Measurements from ENCODE around the gene STX11.

DNA sequence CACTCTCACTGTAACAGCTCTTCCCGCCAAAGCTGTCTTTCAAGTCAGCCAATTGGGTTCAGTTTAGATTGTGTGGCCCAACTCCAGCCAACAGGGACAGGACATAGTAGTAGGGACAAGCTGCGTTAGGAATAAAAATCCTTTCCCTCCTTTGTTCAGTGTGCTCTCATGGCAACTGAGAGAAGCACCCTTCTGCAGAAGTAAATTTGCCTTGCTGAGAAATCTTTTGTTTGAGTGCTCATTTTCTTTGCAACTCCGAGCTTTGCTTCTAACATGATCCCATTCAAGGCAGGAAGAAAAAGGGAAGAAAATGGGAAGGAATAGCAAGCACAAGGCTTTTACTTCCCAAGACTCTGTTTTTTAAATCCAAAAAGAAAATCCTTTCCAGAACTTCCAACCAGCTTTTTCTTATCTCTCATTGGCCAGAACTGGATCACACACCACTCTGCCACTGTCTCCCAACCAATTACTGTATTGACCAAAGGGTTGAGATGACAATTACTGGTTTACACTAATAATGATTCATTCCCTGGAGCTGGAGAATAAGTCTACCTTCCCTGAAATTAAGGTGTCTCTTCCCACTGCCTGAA lies 52.7 kb downstream of the STX11 start:
- TF ChIP-seq POLR2AphosphoS5 (IDR thresholded peaks at IDR 0.05; ENCODE audit: low read depth, low read length): no peak
- TF ChIP-seq, protein P1, sequence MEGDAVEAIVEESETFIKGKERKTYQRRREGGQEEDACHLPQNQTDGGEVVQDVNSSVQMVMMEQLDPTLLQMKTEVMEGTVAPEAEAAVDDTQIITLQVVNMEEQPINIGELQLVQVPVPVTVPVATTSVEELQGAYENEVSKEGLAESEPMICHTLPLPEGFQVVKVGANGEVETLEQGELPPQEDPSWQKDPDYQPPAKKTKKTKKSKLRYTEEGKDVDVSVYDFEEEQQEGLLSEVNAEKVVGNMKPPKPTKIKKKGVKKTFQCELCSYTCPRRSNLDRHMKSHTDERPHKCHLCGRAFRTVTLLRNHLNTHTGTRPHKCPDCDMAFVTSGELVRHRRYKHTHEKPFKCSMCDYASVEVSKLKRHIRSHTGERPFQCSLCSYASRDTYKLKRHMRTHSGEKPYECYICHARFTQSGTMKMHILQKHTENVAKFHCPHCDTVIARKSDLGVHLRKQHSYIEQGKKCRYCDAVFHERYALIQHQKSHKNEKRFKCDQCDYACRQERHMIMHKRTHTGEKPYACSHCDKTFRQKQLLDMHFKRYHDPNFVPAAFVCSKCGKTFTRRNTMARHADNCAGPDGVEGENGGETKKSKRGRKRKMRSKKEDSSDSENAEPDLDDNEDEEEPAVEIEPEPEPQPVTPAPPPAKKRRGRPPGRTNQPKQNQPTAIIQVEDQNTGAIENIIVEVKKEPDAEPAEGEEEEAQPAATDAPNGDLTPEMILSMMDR (IDR thresholded peaks at IDR 0.05): no peak
- TF ChIP-seq, protein P2, sequence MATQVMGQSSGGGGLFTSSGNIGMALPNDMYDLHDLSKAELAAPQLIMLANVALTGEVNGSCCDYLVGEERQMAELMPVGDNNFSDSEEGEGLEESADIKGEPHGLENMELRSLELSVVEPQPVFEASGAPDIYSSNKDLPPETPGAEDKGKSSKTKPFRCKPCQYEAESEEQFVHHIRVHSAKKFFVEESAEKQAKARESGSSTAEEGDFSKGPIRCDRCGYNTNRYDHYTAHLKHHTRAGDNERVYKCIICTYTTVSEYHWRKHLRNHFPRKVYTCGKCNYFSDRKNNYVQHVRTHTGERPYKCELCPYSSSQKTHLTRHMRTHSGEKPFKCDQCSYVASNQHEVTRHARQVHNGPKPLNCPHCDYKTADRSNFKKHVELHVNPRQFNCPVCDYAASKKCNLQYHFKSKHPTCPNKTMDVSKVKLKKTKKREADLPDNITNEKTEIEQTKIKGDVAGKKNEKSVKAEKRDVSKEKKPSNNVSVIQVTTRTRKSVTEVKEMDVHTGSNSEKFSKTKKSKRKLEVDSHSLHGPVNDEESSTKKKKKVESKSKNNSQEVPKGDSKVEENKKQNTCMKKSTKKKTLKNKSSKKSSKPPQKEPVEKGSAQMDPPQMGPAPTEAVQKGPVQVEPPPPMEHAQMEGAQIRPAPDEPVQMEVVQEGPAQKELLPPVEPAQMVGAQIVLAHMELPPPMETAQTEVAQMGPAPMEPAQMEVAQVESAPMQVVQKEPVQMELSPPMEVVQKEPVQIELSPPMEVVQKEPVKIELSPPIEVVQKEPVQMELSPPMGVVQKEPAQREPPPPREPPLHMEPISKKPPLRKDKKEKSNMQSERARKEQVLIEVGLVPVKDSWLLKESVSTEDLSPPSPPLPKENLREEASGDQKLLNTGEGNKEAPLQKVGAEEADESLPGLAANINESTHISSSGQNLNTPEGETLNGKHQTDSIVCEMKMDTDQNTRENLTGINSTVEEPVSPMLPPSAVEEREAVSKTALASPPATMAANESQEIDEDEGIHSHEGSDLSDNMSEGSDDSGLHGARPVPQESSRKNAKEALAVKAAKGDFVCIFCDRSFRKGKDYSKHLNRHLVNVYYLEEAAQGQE (IDR thresholded peaks at IDR 0.05; ENCODE audit: insufficient read depth in 1 of 2, low read depth in 2 of 2, low read length in 1 of 2): no peak
- TF ChIP-seq SIN3A (IDR thresholded peaks at IDR 0.05; ENCODE audit: borderline replicate concordance, insufficient read depth, low read depth, low read length): no peak

Data from Panc1 (cell line).